HS-5 (cell line): ENCODE measurements around the gene MFAP4.

Experiments used
- DNase-seq: peaks from one replicate; pipeline ENCODE4 v3.0.0-alpha.2; 2012; ENCODE audit warnings: low read depth

MFAP4 gene

DNA sequence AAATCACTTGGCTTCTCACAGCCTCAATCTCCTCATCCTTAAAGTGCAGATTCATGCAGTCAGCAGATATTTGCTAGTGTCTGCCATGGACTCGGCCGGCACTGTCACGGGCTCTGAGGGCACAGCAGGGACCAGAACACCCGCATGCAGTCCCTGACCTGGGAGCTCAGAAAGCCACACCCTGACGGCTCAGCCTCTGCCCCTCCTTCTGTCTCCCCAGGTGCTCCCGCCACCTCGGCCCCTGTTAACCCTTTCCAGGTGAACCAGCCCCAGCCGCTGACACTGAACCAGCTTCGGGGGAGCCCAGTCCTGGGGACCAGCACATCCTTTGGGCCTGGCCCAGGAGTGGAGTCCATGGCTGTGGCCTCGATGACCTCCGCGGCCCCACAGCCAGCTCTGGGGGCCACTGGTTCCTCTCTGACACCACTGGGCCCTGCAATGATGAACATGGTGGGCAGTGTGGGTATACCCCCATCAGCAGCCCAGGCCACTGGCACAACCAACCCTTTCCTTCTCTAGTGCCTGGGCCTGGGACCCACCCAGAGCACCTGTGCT, 53.2 kb downstream of the MFAP4 start:
- no peak for DNase-seq
